ENCODE results near the gene PXDC1. TPM values are rescaled to one million over a fixed set of nuclear protein-coding genes. Genes with fewer than 3 reads are reported as not detected.

The PXDC1 gene
- total RNA-seq, 1 experiment from 2014 or later = 30.8 TPM

- POLR2A ChIA-PET (ENCODE audit: unreplicated experiment) = no interaction called here
- TF ChIP-seq EZH2 (IDR thresholded peaks at IDR 0.05; ENCODE audit: low read depth) (no peak), CTCF (conservative IDR thresholded peaks at IDR 0.05) (no peak)
- CTCF ChIA-PET = no interaction called here
Measured at GRCh38 chr6:3781504-3781903, 30.0 kb upstream of the PXDC1 start.

GRCh38 chr6:3779574-3779849, 28.0 kb upstream of the PXDC1 start:
- H3K9me3 ChIP-seq (ENCODE audit: insufficient read depth, low read depth) = no peaks in the 10 kb centered on the region
- H3K9me2 ChIP-seq (ENCODE audit: insufficient read depth) = no peaks in the 10 kb centered on the region
- intact Hi-C loops (cut with micrococcal nuclease; ENCODE audit: unreplicated experiment) = no loop called here
- no peak for TF ChIP-seq EZH2 (IDR thresholded peaks at IDR 0.05; ENCODE audit: low read depth)
- no peak for TF ChIP-seq CTCF (conservative IDR thresholded peaks at IDR 0.05)
- H3K4me1 ChIP-seq (replicated peaks; ENCODE audit: insufficient read depth) = no peaks in the 10 kb centered on the region
- H3F3A ChIP-seq (ENCODE audit: insufficient read depth, low read depth) = no peaks in the 10 kb centered on the region
- H3K27ac ChIP-seq = no peak overlapping the region
- H3K27me3 ChIP-seq (ENCODE audit: insufficient read depth, low read depth) = no peaks in the 10 kb centered on the region
- no TSS peak for BruUV-seq (replicated peaks)
- no peaks in the 10 kb centered on the region for H3K79me2 ChIP-seq (ENCODE audit: low read depth)
- ChIA-PET POLR2A (ENCODE audit: unreplicated experiment) (no interaction called here), CTCF (interaction anchor here (0.6 kb wide), 1 partner anchor 50 kb away, joined by 4 read pairs; no protein-coding TSS in a partner anchor)
- H2AFZ ChIP-seq = no peak overlapping the region
- no peaks in the 10 kb centered on the region for H3K36me3 ChIP-seq (ENCODE audit: low read depth)
- no peak for DNase-seq
- no peak overlapping the region for H3K4me2 ChIP-seq
- no peaks in the 10 kb centered on the region for H4K20me1 ChIP-seq (ENCODE audit: insufficient read depth)
- H3K4me3 ChIP-seq = no peak overlapping the region

More at GRCh38 chr6:3781504-3781903, 30.0 kb upstream of the PXDC1 start:
- Histone ChIP-seq H3K9me2 (ENCODE audit: insufficient read depth) (no peaks in the 10 kb centered on the region), H3K36me3 (ENCODE audit: low read depth) (no peaks in the 10 kb centered on the region), H3K4me1 (replicated peaks; ENCODE audit: insufficient read depth) (peaks cover 11% of the 10 kb centered on the region), H3F3A (ENCODE audit: insufficient read depth, low read depth) (peaks cover 9% of the 10 kb centered on the region; the same call in 1 of the 2 replicates), H4K20me1 (ENCODE audit: insufficient read depth) (no peaks in the 10 kb centered on the region), H2AFZ (no peak overlapping the region), H3K27me3 (ENCODE audit: insufficient read depth, low read depth) (no peaks in the 10 kb centered on the region), H3K27ac (no peak overlapping the region), H3K4me3 (no peak overlapping the region), H3K79me2 (ENCODE audit: low read depth) (no peaks in the 10 kb centered on the region), H3K9me3 (ENCODE audit: insufficient read depth, low read depth) (no peaks in the 10 kb centered on the region), H3K4me2 (no peak overlapping the region)
- BruUV-seq (replicated peaks) = no TSS peak
- no peak for DNase-seq
- intact Hi-C loops (cut with micrococcal nuclease; ENCODE audit: unreplicated experiment) = no loop called here

- CTCF ChIA-PET = interaction anchor here (0.6 kb wide), 1 partner anchor 51 kb away, joined by 4 read pairs; no protein-coding TSS in a partner anchor
- BruUV-seq (replicated peaks) = no TSS peak
- Histone ChIP-seq H3K79me2 (ENCODE audit: low read depth) (no peaks in the 10 kb centered on the region), H3K9me3 (ENCODE audit: insufficient read depth, low read depth) (no peaks in the 10 kb centered on the region), H3F3A (ENCODE audit: insufficient read depth, low read depth) (no peaks in the 10 kb centered on the region), H3K36me3 (ENCODE audit: low read depth) (no peaks in the 10 kb centered on the region), H3K27ac (no peak overlapping the region), H4K20me1 (ENCODE audit: insufficient read depth) (no peaks in the 10 kb centered on the region), H2AFZ (no peak overlapping the region), H3K4me1 (replicated peaks; ENCODE audit: insufficient read depth) (no peaks in the 10 kb centered on the region), H3K27me3 (ENCODE audit: insufficient read depth, low read depth) (no peaks in the 10 kb centered on the region), H3K4me3 (no peak overlapping the region), H3K4me2 (no peak overlapping the region), H3K9me2 (ENCODE audit: insufficient read depth) (no peaks in the 10 kb centered on the region)
- DNase-seq = no peak
- POLR2A ChIA-PET (ENCODE audit: unreplicated experiment) = no interaction called here
- TF ChIP-seq EZH2 (IDR thresholded peaks at IDR 0.05; ENCODE audit: low read depth) (no peak), CTCF (conservative IDR thresholded peaks at IDR 0.05) (no peak)
- intact Hi-C loops (cut with micrococcal nuclease; ENCODE audit: unreplicated experiment) = no loop called here
Measured at GRCh38 chr6:3778701-3779573, 27.4 kb upstream of the PXDC1 start.
